Measurements from ENCODE around the gene ZNF576.
"Not testable (repeated sequence)": the region's sequence is repeated elsewhere in the genome, so short reads cannot be mapped to it uniquely, and the experiment has no call there.

Gene ZNF576

DNA sequence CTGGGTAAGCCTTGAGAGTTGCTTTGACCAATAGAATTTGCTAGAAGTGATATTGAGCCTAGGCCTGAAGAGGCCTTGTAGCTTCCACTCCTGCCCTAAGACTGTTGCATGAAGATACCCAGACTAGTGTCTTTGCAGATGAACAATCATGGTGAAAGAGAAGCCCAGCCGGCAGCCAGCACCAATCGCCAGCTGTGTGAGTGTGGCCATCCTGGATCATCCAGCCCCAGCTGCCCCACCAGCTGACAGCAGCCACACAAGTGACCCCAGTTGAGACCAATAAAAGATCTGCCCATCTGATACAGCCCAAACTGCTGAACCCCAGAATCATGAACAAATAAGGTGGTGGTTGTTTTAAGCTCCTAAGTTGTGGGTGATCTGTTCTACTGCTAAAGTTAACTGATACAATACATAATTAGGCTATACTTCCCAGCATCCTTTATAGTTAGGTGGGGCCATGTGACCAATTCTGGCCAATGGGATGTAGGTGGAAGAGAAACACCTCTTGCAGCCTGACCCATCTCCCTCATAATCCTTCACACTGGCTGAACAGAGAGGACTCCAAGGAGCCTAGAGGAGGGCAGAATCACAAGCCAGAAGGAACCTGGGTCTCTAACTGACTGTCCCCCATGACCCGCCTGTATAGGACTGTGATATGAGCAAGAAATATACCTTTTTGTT, 32.4 kb downstream of the ZNF576 start:
- in situ Hi-C loops (cut with HindIII; ENCODE audit: low pct_unique_long_range_greater_than_20kb, low sequenced_read_pairs), result no loop called here
- DNase-seq (ENCODE audit: low read depth in 1 of 2, low spot score in 1 of 2), result no peak
- no peak for TF ChIP-seq JUND (IDR thresholded peaks at IDR 0.05; ENCODE audit: low read depth)

GRCh38 chr19:43631491-43631890, 35.1 kb downstream of the ZNF576 start:
- TF ChIP-seq JUND (IDR thresholded peaks at IDR 0.05; ENCODE audit: low read depth), result no peak
- in situ Hi-C loops (cut with HindIII; ENCODE audit: low pct_unique_long_range_greater_than_20kb, low sequenced_read_pairs), result no loop called here
- DNase-seq (ENCODE audit: low read depth in 1 of 2, low spot score in 1 of 2), result no peak

DNA sequence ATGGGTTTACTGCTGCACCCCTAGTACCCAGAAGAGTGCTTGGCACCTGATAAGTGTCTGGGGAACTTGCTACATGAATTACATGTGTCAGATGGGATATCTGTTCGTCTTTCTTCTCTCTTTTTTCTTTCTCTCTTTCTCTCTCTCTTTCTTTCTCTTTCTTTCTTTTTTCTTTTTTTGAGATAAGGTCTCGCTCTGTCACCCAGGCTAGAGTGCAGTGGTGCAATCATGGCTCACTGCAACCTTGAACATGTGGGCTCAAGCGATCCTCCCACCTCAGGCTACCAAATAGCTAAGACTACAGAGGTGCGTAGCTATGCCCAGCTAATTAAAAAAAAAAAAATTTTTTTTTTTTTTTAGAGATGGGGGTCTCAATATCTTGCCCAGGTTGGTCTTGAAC, 37.1 kb downstream of the ZNF576 start:
- no peak for DNase-seq (ENCODE audit: low read depth in 1 of 2, low spot score in 1 of 2)
- TF ChIP-seq JUND (IDR thresholded peaks at IDR 0.05; ENCODE audit: low read depth), result no peak
- in situ Hi-C loops (cut with HindIII; ENCODE audit: low pct_unique_long_range_greater_than_20kb, low sequenced_read_pairs), result no loop called here

DNA sequence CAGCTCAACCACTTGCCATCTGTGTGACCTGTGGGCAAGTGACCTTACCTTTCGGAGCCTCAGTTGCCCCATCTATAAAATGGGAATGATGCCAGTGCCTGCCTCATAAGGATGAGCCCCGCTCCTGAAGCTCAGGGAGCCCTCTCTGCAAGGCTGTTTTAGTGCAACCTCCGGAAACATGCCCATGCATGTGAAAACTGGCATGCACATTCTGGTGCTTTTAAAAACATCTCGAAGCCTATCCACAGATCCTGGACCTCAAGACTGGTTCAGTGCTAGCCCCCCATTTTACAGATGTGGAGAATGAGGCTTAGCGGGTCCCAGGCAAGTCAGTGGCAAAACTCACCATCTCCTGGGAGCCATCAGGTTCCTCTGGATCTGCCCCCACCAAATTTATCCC, 37.7 kb downstream of the ZNF576 start:
- DNase-seq (ENCODE audit: low read depth in 1 of 2, low spot score in 1 of 2), result no peak
- in situ Hi-C loops (cut with HindIII; ENCODE audit: low pct_unique_long_range_greater_than_20kb, low sequenced_read_pairs), result no loop called here
- no peak for TF ChIP-seq JUND (IDR thresholded peaks at IDR 0.05; ENCODE audit: low read depth)

DNA sequence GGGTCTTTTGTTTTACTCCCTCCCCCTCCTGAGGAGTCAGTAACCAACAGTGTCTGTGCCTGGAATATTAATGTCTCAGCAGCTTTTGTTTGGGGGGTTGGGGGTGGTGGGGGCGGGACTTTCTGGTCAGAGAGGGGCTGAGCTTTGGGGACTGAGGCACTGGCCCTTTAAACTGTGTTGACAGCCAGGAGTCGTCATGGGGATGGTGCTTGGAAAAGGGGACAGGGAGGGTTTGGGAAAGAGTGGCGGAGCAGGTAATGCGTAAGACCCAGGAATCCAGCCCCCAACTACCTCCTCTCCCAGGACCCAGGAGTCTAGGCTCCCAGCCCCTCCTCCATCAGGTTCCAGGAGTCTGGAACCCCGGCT, 38.1 kb downstream of the ZNF576 start:
- no peak for TF ChIP-seq JUND (IDR thresholded peaks at IDR 0.05; ENCODE audit: low read depth)
- no peak for DNase-seq (ENCODE audit: low read depth in 1 of 2, low spot score in 1 of 2)
- in situ Hi-C loops (cut with HindIII; ENCODE audit: low pct_unique_long_range_greater_than_20kb, low sequenced_read_pairs), result no loop called here

DNA sequence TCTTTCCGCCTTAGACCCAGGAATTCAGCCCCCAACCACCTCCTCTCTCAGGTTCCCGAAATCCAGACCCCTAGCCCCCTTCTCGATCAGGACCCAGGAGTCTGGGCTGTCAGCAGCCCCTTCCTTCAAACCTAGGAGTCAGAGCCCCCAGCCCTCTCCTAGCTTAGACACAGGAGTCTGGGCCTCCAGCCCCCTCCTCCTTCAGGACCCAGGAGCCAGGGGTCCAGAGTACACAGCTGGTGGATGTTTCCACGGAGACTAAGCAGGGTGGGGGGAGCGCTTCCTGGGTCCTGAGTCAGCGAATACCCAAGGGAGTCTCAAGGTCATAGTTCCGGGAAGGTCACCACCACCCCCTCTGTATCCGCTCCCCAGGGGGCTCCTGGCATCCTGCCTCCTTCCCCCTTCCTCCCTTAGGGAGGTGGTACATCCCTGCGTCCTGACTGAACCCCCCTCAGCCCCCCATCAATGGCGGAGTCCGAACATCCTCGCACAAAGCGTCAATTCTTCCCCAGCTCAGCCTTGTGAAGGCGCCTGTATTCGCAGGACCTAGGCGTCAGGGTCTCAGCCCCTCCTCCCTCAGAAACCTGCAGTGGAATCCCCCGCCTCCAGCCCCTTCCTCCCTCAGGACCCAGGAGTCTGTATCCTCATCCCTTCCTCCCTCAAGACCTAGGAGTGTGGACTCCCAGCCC, 38.6 kb downstream of the ZNF576 start:
- no peak for DNase-seq (ENCODE audit: low read depth in 1 of 2, low spot score in 1 of 2)
- no peak for TF ChIP-seq JUND (IDR thresholded peaks at IDR 0.05; ENCODE audit: low read depth)

DNA sequence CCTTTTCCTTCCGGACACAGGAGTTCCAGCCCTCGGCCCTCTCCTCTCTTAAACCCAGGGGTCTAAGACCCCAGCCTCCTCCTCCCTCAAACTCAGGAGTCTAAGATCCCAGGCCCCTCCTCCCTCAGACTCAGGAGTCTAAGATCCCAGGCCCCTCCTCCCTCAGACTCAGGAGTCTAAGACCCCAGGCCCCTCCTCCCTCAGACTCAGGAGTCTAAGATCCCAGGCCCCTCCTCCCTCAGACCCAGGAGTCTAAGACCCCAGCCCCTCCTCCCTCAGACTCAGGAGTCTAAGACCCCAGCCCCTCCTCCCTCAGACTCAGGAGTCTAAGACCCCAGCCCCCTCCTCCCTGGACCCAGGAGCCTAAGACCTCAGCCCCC, 39.2 kb downstream of the ZNF576 start:
- DNase-seq (ENCODE audit: low read depth in 1 of 2, low spot score in 1 of 2); in situ Hi-C loops (cut with HindIII; ENCODE audit: low pct_unique_long_range_greater_than_20kb, low sequenced_read_pairs): not testable (repeated sequence)

More for the DNA sequence above, 38.6 kb downstream of the ZNF576 start:
- in situ Hi-C loops (cut with HindIII; ENCODE audit: low pct_unique_long_range_greater_than_20kb, low sequenced_read_pairs), result no loop called here

DNA sequence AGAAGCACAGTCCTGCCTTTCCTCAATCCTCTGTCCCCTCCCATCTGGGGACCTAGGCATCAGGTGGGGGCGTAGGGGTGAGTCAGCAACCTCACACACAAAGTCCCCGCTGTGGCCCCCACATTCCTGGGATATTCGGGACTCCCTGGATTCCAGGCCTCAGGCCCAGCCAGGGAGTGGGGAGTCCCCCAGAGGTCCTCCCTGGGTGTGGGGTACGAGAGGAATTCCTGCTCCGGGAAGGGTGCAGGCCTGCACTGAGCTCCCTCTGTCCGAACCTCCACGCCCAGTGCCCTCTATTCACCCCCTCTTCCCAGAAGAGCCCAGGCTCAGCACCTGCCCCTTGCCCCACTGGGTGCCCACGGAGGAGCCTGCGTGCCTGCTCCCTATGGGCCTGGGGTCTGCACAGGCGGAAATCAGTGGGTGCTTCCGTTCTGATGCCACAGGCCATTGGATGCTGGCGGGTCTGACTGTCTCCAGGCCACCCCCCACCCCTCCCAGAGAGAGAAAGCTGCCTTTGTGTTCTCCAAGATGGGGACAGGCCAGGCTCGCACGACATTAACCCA, 39.8 kb downstream of the ZNF576 start:
- DNase-seq (ENCODE audit: low read depth in 1 of 2, low spot score in 1 of 2), result no peak
- TF ChIP-seq JUND (IDR thresholded peaks at IDR 0.05; ENCODE audit: low read depth), result no peak
- in situ Hi-C loops (cut with HindIII; ENCODE audit: low pct_unique_long_range_greater_than_20kb, low sequenced_read_pairs), result no loop called here

DNA sequence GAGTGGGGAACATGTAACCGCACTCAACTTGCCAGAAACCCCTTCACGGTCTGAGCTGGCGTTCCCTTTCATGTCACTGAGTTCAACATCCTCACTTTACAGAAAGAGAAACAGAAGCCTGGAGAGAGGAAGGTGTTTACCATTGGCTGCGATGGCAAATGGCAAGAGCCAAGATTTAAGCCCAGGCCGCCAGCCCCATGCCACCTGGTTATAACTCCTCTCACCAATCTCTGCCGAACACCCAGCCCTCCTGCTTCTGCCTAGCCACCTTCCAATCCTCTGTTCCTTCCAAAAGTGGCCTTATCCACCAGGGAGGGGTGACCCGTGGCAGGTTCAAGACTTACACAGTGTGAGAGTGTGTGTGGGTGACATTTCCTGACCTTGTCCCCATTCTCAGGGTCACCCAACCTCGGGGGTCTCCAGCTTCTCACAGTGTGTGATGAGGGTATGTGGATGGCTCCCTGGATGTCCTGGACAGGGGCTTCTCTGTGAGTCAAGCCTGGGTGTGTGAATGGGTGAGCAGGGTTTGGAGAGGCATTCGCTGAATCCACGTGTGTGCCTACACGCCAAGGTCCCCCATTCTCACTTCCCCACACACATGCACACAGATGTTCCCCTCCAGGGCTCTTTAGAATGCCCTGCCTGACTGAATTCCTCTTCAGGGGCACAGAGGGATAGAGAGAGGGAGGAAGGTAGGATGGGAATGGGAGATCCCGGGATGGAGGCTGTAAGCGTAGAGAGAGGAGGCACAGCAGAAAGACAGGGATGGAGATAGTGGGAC, 42.0 kb downstream of the ZNF576 start:
- in situ Hi-C loops (cut with HindIII; ENCODE audit: low pct_unique_long_range_greater_than_20kb, low sequenced_read_pairs), result no loop called here
- no peak for DNase-seq (ENCODE audit: low read depth in 1 of 2, low spot score in 1 of 2)
- no peak for TF ChIP-seq JUND (IDR thresholded peaks at IDR 0.05; ENCODE audit: low read depth)

DNA sequence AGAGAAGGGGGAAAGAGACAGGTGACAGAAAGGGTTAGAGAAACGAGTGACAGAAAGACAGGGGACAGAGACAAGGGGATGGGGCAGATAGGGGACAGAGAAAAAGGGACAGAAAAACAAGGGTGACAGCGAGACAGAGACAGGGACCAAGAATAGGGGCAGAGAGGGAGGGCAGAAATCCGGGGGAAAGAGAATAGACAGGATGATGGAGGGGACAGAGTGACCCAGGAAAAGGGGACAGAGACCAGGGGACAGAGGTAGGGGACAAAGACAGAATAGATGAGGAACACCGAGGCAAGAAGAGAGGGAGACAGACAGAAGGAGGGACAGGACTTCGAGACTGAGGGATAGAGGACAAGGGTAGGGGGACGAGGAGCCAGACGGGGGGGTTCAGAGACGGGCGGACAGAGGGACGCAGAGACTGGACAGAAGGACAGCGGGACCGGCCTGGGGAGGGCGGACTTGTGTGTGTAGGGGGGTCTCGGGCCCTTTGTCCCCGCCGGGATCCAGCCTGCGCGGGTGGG, 42.7 kb downstream of the ZNF576 start:
- in situ Hi-C loops (cut with HindIII; ENCODE audit: low pct_unique_long_range_greater_than_20kb, low sequenced_read_pairs), result no loop called here
- TF ChIP-seq JUND (IDR thresholded peaks at IDR 0.05; ENCODE audit: low read depth), result no peak
- no peak for DNase-seq (ENCODE audit: low read depth in 1 of 2, low spot score in 1 of 2)

DNA sequence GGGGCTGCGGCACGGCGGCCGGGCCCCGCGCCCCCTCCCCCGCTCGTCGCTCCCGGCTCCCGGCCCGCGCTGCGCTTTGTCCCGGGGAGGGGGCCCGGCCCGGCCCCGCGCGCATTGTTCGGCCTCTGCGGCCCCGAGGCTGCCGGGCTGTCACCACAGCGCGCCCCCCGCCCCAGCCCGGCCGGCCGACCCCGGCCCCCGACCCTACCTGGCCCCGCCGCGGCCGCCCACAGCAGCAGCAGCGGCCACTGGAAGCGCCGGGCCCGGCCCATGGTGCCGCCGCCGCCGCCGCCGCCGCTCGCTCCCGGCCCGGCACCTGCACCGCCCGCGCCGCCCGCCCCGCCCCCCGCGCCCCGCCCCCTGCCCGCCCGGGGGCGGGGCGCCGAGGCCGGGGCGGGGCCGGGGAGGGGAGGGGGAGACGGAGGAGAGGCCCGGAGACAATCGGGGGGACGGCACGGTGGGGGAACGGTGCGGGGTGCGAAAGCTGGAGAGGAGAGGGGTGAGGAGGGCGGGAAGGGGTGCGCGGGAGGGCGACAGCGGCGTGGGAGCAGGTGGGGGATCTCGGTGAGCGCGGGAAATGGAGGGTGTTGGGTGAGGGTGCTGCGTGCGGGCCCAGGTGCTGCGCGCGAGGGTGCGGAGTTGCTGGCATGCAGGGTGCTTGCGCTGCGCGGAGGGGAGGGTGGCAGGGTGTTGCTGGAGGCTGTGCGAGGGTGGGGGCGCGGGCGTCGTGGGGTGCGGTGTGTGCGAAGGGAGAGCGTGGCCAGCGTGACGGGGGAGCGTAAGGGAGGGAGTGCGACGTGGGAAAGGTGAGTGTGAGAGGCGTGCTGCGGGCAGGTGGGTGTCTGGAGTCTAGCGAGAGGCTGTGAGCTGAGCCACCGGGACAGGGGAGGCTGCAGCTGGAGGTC, 43.4 kb downstream of the ZNF576 start, which contains the start of gene CADM4:
Gene CADM4 (minus strand): TSS at position 332 of the 905 bp plus-strand sequence. CDS start 60 bp downstream, at position 272.
- TF ChIP-seq JUND (IDR thresholded peaks at IDR 0.05; ENCODE audit: low read depth), result no peak
- peak; percentile 22 to 49 for DNase-seq (ENCODE audit: low read depth in 1 of 2, low spot score in 1 of 2)
- in situ Hi-C loops (cut with HindIII; ENCODE audit: low pct_unique_long_range_greater_than_20kb, low sequenced_read_pairs), result no loop called here

- no peak for TF ChIP-seq JUND (IDR thresholded peaks at IDR 0.05; ENCODE audit: low read depth)
- in situ Hi-C loops (cut with HindIII; ENCODE audit: low pct_unique_long_range_greater_than_20kb, low sequenced_read_pairs), result no loop called here
- DNase-seq (ENCODE audit: low read depth in 1 of 2, low spot score in 1 of 2), result no peak
These were observed 44.0 kb downstream of the ZNF576 start for GRCh38 chr19:43640424-43640757.

Measured in T47D (cell line).